ENCODE data around the gene ATE1. TPM values are rescaled to one million over a fixed set of nuclear protein-coding genes. Genes with fewer than 3 reads are reported as not detected.

The ATE1 gene
- total and polyA plus RNA-seq, 4 experiments from 2014 or later = 24.5 to 36.6 (median 25.6) TPM

DNA sequence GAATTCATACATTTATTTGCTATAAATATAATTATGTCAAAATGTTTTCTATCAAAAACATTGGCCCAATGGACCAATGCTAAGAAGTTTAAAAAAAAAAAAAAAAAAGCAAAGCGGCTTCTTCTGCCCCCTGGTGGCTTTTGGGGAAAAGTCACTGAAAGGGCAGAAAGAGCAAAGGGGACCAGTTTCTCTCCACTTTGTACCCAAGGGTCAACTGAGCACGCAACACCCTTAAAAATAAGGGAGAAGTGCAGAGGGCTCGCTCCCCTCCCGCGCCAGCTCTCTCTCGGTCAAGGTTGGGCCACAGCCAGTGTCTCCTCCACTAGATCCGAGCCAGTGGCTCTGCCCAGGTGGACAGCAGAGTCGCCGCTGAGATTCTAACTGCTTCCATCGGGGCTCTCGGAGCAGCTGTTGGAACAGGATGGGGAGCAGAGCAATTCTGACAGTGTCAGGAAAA is 193.2 kb downstream of the ATE1 start:
- H3K4me1 Mint-ChIP-seq = peaks cover 7 to 13% (median 8%) of the 10 kb centered on the region in 4 donors
- Histone ChIP-seq H3K36me3 (ENCODE audit: insufficient read depth, low read length) (no peaks in the 10 kb centered on the region), H3K4me3 (ENCODE audit: low read length in 2 of 2) (no peak overlapping the region), H3K27me3 (ENCODE audit: insufficient read depth, low read length) (no peaks in the 10 kb centered on the region), H3K27ac (ENCODE audit: low read depth, low read length) (no peak overlapping the region), H3K9me3 (ENCODE audit: control insufficient read depth in 1 of 2, low read length in 2 of 2) (no peaks in the 10 kb centered on the region), H3K4me1 (ENCODE audit: insufficient read depth, low read length) (no peaks in the 10 kb centered on the region)
- CTCF ChIA-PET (ENCODE audit: partially characterized antibody) = interaction anchor here (0.6 to 1.2 kb wide), 5 partner anchors 8 to 809 kb away, joined by 3 read pairs; no protein-coding TSS in a partner anchor
- no peak overlapping the region for H3K27ac Mint-ChIP-seq
- no peaks in the 10 kb centered on the region for H3K9me3 Mint-ChIP-seq
- POLR2A ChIA-PET (ENCODE audit: partially characterized antibody) = no interaction called here
- intact Hi-C loops (cut with micrococcal nuclease) = no loop called here
- DNase-seq = peak in 1 of 5 donors; percentile 2
- no peak overlapping the region for H3K4me3 Mint-ChIP-seq
- H3K27me3 Mint-ChIP-seq = peaks cover 10 to 13% of the 10 kb centered on the region in 2 donors
- no peaks in the 10 kb centered on the region for H3K36me3 Mint-ChIP-seq

GRCh38 chr10:121732656-121733445 is 195.0 kb downstream of the ATE1 start:
- ChIA-PET CTCF (ENCODE audit: partially characterized antibody) (interaction anchor here (0.6 to 1.9 kb wide), 2 partner anchors 9 to 165 kb away, joined by 4 to 5 read pairs; no protein-coding TSS in a partner anchor), POLR2A (ENCODE audit: partially characterized antibody) (no interaction called here)
- peaks cover 0 to 8% (median 4%) of the 10 kb centered on the region in 4 donors for H3K4me1 Mint-ChIP-seq
- no peaks in the 10 kb centered on the region for H3K9me3 Mint-ChIP-seq
- peaks cover 10 to 13% of the 10 kb centered on the region in 2 donors for H3K27me3 Mint-ChIP-seq
- no peaks in the 10 kb centered on the region for H3K9me3 ChIP-seq (ENCODE audit: control insufficient read depth in 1 of 2, low read length in 2 of 2)
- DNase-seq = no peak
- no peak overlapping the region for H3K27ac ChIP-seq (ENCODE audit: low read depth, low read length)
- no peaks in the 10 kb centered on the region for H3K36me3 Mint-ChIP-seq
- no peak overlapping the region for H3K27ac Mint-ChIP-seq
- no peaks in the 10 kb centered on the region for H3K4me1 ChIP-seq (ENCODE audit: insufficient read depth, low read length)
- H3K27me3 ChIP-seq (ENCODE audit: insufficient read depth, low read length) = no peaks in the 10 kb centered on the region
- H3K36me3 ChIP-seq (ENCODE audit: insufficient read depth, low read length) = no peaks in the 10 kb centered on the region
- intact Hi-C loops (cut with micrococcal nuclease) = no loop called here
- H3K4me3 ChIP-seq (ENCODE audit: low read length in 2 of 2) = no peak overlapping the region
- no peak overlapping the region for H3K4me3 Mint-ChIP-seq

DNA sequence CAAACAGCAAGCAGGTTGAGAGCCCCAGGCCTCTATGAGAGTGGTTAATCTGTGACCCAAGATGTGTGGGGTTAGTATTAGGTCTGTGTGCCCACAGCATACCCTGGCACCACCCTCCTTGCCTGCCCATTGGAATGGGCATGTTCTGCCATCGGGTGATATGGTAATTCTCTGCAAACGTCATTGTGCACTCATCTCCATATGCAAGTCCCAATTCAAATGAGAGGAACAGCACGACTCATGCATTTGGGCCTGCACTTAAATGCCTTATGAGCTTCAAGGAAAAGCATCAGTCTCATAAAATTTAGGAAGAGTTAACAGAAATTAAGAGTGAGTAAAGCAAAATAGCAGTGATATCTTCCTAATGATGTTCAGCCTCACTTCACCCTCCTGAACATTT is 195.7 kb downstream of the ATE1 start:
- H3K27ac Mint-ChIP-seq = no peak overlapping the region
- no peaks in the 10 kb centered on the region for H3K36me3 ChIP-seq (ENCODE audit: insufficient read depth, low read length)
- ChIA-PET CTCF (ENCODE audit: partially characterized antibody) (interaction anchor here (0.6 to 1.9 kb wide), 2 partner anchors 10 to 166 kb away, joined by 4 to 5 read pairs; no protein-coding TSS in a partner anchor), POLR2A (ENCODE audit: partially characterized antibody) (no interaction called here)
- H3K27me3 Mint-ChIP-seq = peaks cover 9 to 13% of the 10 kb centered on the region in 2 donors
- H3K9me3 ChIP-seq (ENCODE audit: control insufficient read depth in 1 of 2, low read length in 2 of 2) = no peaks in the 10 kb centered on the region
- peaks cover 0 to 5% (median under 1%) of the 10 kb centered on the region in 4 donors for H3K4me1 Mint-ChIP-seq
- intact Hi-C loops (cut with micrococcal nuclease) = no loop called here
- H3K27me3 ChIP-seq (ENCODE audit: insufficient read depth, low read length) = no peaks in the 10 kb centered on the region
- DNase-seq = no peak
- H3K4me1 ChIP-seq (ENCODE audit: insufficient read depth, low read length) = no peaks in the 10 kb centered on the region
- H3K36me3 Mint-ChIP-seq = no peaks in the 10 kb centered on the region
- no peaks in the 10 kb centered on the region for H3K9me3 Mint-ChIP-seq
- H3K4me3 ChIP-seq (ENCODE audit: low read length in 2 of 2) = no peak overlapping the region
- no peak overlapping the region for H3K27ac ChIP-seq (ENCODE audit: low read depth, low read length)
- H3K4me3 Mint-ChIP-seq = no peak overlapping the region

DNA sequence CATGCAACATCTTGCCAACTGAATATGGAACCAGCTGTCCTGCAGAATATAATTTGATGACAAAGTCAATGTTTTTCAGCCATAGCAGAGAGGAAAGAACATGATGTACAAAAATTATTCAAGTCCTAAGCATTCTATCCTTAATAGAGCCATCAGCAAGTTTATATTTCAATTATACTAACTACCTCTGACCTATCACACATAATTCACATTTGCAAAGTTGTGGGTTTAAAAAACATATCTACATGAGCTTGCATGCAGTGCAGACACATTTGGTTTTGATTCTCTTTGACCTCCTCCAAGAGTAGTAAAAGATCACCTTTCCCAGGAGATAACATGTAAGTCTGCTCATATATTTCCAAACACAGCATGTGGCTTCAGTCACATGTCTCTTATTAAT is 203.5 kb downstream of the ATE1 start:
- no peaks in the 10 kb centered on the region for H3K4me1 Mint-ChIP-seq
- POLR2A ChIA-PET (ENCODE audit: partially characterized antibody) = interaction anchor here (0.7 kb wide), 1 partner anchor 601 kb away, joined by 3 read pairs; no protein-coding TSS in a partner anchor
- CTCF ChIA-PET (ENCODE audit: partially characterized antibody) = interaction anchor here (1.2 to 1.5 kb wide), 2 partner anchors 10 to 781 kb away, joined by 3 read pairs; no protein-coding TSS in a partner anchor
- intact Hi-C loops (cut with micrococcal nuclease) = no loop called here
- H3K27me3 Mint-ChIP-seq = peaks cover 3 to 4% of the 10 kb centered on the region in 2 donors
- no peaks in the 10 kb centered on the region for H3K27me3 ChIP-seq (ENCODE audit: insufficient read depth, low read length)
- DNase-seq = no peak
- H3K36me3 Mint-ChIP-seq = no peaks in the 10 kb centered on the region
- H3K27ac ChIP-seq (ENCODE audit: low read depth, low read length) = no peak overlapping the region
- no peak overlapping the region for H3K27ac Mint-ChIP-seq
- H3K9me3 ChIP-seq (ENCODE audit: control insufficient read depth in 1 of 2, low read length in 2 of 2) = no peaks in the 10 kb centered on the region
- H3K9me3 Mint-ChIP-seq = peaks cover 0 to 2% (median 0%) of the 10 kb centered on the region in 8 donors
- H3K4me3 Mint-ChIP-seq = no peak overlapping the region
- no peaks in the 10 kb centered on the region for H3K4me1 ChIP-seq (ENCODE audit: insufficient read depth, low read length)
- H3K4me3 ChIP-seq (ENCODE audit: low read length in 2 of 2) = no peak overlapping the region
- H3K36me3 ChIP-seq (ENCODE audit: insufficient read depth, low read length) = no peaks in the 10 kb centered on the region

- H3K9me3 Mint-ChIP-seq = peaks cover 0 to 3% (median 0%) of the 10 kb centered on the region in 8 donors
- CTCF ChIA-PET (ENCODE audit: partially characterized antibody) = no interaction called here
- Histone ChIP-seq H3K27me3 (ENCODE audit: insufficient read depth, low read length) (no peaks in the 10 kb centered on the region), H3K4me1 (ENCODE audit: insufficient read depth, low read length) (no peaks in the 10 kb centered on the region), H3K9me3 (ENCODE audit: control insufficient read depth in 1 of 2, low read length in 2 of 2) (no peaks in the 10 kb centered on the region), H3K27ac (ENCODE audit: low read depth, low read length) (no peak overlapping the region), H3K36me3 (ENCODE audit: insufficient read depth, low read length) (no peaks in the 10 kb centered on the region), H3K4me3 (ENCODE audit: low read length in 2 of 2) (no peak overlapping the region)
- no peak overlapping the region for H3K27ac Mint-ChIP-seq
- H3K36me3 Mint-ChIP-seq = no peaks in the 10 kb centered on the region
- no peaks in the 10 kb centered on the region for H3K4me1 Mint-ChIP-seq
- POLR2A ChIA-PET (ENCODE audit: partially characterized antibody) = no interaction called here
- H3K27me3 Mint-ChIP-seq = peaks cover 8% of the 10 kb centered on the region in 2 donors
- no peak overlapping the region for H3K4me3 Mint-ChIP-seq
- DNase-seq = no peak
- intact Hi-C loops (cut with micrococcal nuclease) = no loop called here
Measured at GRCh38 chr10:121722665-121723064, 205.2 kb downstream of the ATE1 start.

DNA sequence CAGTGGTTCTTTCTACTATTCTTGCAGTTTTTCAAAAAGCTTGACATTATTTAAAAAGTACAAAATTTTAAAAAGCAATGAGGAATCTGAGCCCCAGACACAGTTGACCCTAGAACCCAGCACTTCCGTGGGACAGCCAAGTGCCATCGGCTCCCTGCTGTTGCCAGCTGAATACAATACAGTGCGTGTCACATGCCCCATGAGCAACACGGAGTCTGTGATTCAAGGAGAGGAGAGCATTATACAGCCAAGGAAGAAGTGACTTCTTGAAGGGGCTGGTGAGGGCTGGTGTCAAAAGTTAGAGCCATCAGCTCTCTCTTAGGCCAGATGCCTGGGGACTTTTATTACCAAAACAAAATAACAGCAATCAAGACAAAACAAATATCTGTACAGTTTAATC is 206.6 kb downstream of the ATE1 start:
- Mint-ChIP-seq H3K36me3 (no peaks in the 10 kb centered on the region), H3K27ac (no peak overlapping the region), H3K9me3 (peaks cover 0 to 3% (median 0%) of the 10 kb centered on the region in 8 donors), H3K27me3 (peaks cover 8% of the 10 kb centered on the region in 2 donors), H3K4me1 (no peaks in the 10 kb centered on the region), H3K4me3 (no peak overlapping the region)
- Histone ChIP-seq H3K36me3 (ENCODE audit: insufficient read depth, low read length) (no peaks in the 10 kb centered on the region), H3K9me3 (ENCODE audit: control insufficient read depth in 1 of 2, low read length in 2 of 2) (no peaks in the 10 kb centered on the region), H3K4me1 (ENCODE audit: insufficient read depth, low read length) (no peaks in the 10 kb centered on the region), H3K4me3 (ENCODE audit: low read length in 2 of 2) (no peak overlapping the region), H3K27me3 (ENCODE audit: insufficient read depth, low read length) (no peaks in the 10 kb centered on the region), H3K27ac (ENCODE audit: low read depth, low read length) (no peak overlapping the region)
- ChIA-PET CTCF (ENCODE audit: partially characterized antibody) (no interaction called here), POLR2A (ENCODE audit: partially characterized antibody) (no interaction called here)
- intact Hi-C loops (cut with micrococcal nuclease) = no loop called here
- no peak for DNase-seq

DNA sequence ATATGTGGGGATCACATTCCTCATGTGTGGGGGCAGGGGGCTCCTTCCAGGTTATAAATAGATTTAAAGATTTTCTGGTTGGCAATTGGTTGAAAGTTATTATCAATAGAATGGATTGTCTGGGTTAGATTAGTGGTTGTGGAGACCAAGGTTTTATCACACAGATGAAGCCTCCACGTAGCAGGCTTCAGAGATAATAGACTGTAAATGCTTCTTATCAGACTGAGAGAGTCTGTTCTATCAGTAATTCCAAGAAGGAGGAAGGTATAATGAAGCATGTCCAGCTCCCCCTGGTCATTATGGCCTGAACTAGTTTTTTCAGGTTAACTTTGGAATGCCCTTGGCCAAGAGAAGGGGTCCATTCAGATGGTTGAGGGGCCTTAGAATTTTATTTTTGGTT is 211.9 kb downstream of the ATE1 start:
- no peak overlapping the region for H3K4me3 ChIP-seq (ENCODE audit: low read length in 2 of 2)
- no peaks in the 10 kb centered on the region for H3K9me3 ChIP-seq (ENCODE audit: control insufficient read depth in 1 of 2, low read length in 2 of 2)
- peaks cover 0 to 3% (median 0%) of the 10 kb centered on the region in 8 donors for H3K9me3 Mint-ChIP-seq
- no peak overlapping the region for H3K27ac ChIP-seq (ENCODE audit: low read depth, low read length)
- no peak for DNase-seq
- no peak overlapping the region for H3K27ac Mint-ChIP-seq
- H3K4me1 Mint-ChIP-seq = no peaks in the 10 kb centered on the region
- no peaks in the 10 kb centered on the region for H3K36me3 ChIP-seq (ENCODE audit: insufficient read depth, low read length)
- intact Hi-C loops (cut with micrococcal nuclease) = no loop called here
- no peak overlapping the region for H3K4me3 Mint-ChIP-seq
- H3K4me1 ChIP-seq (ENCODE audit: insufficient read depth, low read length) = no peaks in the 10 kb centered on the region
- no peaks in the 10 kb centered on the region for H3K27me3 ChIP-seq (ENCODE audit: insufficient read depth, low read length)
- POLR2A ChIA-PET (ENCODE audit: partially characterized antibody) = no interaction called here
- peaks cover 6% of the 10 kb centered on the region in 2 donors for H3K27me3 Mint-ChIP-seq
- CTCF ChIA-PET (ENCODE audit: partially characterized antibody) = no interaction called here
- no peaks in the 10 kb centered on the region for H3K36me3 Mint-ChIP-seq

Measured in CD4-positive, alpha-beta memory T cell (primary cell).